Mammary epithelial cell (primary cell): ENCODE data around the gene HSFX3.
"Not testable (repeated sequence)": the region's sequence is repeated elsewhere in the genome, so short reads cannot be mapped to it uniquely, and the experiment has no call there.

ENCODE experiments used
- EZH2 ChIP-seq: IDR thresholded peaks from 2 replicates; pipeline ENCODE4 v1.6.1; 2012; ENCODE audit warnings: low read length, inconsistent platforms, borderline replicate concordance
- TF ChIP-seq, protein P1 (sequence below), 2 donors: IDR thresholded peaks in 1 of 2; conservative IDR thresholded peaks in 1 of 2; 2 replicates each; pipeline ENCODE4 v1.5.1; 2011 to 2012; ENCODE audit warnings: inconsistent platforms in 2 of 2, low read length in 2 of 2, mild to moderate bottlenecking in 2 of 2, control low read depth in 1 of 2, low read depth in 1 of 2; ENCODE audit not compliant: insufficient read depth in 1 of 2; ENCODE audit errors: extremely low read depth in 1 of 2

- TF ChIP-seq EZH2 = not testable (repeated sequence)
- TF ChIP-seq, protein P1, sequence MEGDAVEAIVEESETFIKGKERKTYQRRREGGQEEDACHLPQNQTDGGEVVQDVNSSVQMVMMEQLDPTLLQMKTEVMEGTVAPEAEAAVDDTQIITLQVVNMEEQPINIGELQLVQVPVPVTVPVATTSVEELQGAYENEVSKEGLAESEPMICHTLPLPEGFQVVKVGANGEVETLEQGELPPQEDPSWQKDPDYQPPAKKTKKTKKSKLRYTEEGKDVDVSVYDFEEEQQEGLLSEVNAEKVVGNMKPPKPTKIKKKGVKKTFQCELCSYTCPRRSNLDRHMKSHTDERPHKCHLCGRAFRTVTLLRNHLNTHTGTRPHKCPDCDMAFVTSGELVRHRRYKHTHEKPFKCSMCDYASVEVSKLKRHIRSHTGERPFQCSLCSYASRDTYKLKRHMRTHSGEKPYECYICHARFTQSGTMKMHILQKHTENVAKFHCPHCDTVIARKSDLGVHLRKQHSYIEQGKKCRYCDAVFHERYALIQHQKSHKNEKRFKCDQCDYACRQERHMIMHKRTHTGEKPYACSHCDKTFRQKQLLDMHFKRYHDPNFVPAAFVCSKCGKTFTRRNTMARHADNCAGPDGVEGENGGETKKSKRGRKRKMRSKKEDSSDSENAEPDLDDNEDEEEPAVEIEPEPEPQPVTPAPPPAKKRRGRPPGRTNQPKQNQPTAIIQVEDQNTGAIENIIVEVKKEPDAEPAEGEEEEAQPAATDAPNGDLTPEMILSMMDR (conservative IDR thresholded peaks at IDR 0.05 in 1 of 2, IDR thresholded peaks at IDR 0.05 in 1 of 2; ENCODE audit: extremely low read depth in 1 of 2, insufficient read depth in 1 of 2, low read depth in 1 of 2, low read length in 2 of 2) = not testable (repeated sequence)
Observed at GRCh38 chrX:149573456-149573855, 23.7 kb upstream of the HSFX3 start.
